ENCODE measurements around the gene TFE3. TPM values are rescaled to one million over a fixed set of nuclear protein-coding genes. Genes with fewer than 3 reads are reported as not detected.

Gene TFE3
- total RNA-seq, 2 donors from 2014 or later = 24.9 to 71.9 TPM

GRCh38 chrX:49037883-49038475, 5.2 kb downstream of the TFE3 start:
- Histone ChIP-seq H3K4me3 (no peak overlapping the region), H3K27ac (no peak overlapping the region), H3K9me3 (no peaks in the 10 kb centered on the region), H3K36me3 (replicated peaks in 1 of 2; ENCODE audit: insufficient read depth in 1 of 2, low read depth in 2 of 2) (peaks cover 0 to 6% of the 10 kb centered on the region in 2 donors), H3K27me3 (no peaks in the 10 kb centered on the region), H3K4me1 (peaks cover 31% of the 10 kb centered on the region)
- no peak for TF ChIP-seq POLR2A (IDR thresholded peaks at IDR 0.05)
- no peak for TF ChIP-seq CTCF (IDR thresholded peaks at IDR 0.05)
- intact Hi-C loops (cut with DNase I) = no loop called here
- WGBS, 2 donors = 86 to 96% methylated on average over 7 to 13 of the region's 15 CpGs
- DNase-seq (no peak), ATAC-seq (no peak)

DNA sequence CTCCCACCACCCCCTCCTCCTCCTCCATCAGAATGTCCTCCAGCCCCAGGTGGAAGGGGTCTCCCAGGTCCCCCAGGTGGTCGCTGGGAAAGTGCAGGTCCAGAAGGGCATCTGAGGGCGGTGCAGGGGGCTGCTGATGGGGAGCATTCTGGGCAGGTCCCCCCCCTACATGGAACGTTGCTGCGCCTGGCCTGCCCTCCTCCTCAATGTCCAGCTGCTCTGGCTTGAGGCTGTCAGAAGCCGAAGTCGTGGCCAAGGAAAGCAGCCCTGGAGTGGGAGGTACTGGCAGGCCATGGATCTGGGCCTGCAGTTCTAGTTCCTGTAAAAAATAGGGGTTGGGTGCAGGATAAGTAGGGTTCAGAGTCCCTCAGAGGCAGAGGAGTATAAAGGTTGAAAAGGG, 12.9 kb downstream of the TFE3 start:
- WGBS, 2 donors = 40% methylated on average over 1 of the region's 6 CpGs; no CpG with 5 or more reads in 1 of the 2 donors
- Histone ChIP-seq H3K4me1 (no peaks in the 10 kb centered on the region), H3K27ac (no peak overlapping the region), H3K9me3 (no peaks in the 10 kb centered on the region), H3K27me3 (no peaks in the 10 kb centered on the region), H3K4me3 (no peak overlapping the region), H3K36me3 (replicated peaks in 1 of 2; ENCODE audit: insufficient read depth in 1 of 2, low read depth in 2 of 2) (peaks cover 0 to 3% of the 10 kb centered on the region in 2 donors)
- no peak for ATAC-seq
- no peak for TF ChIP-seq POLR2A (IDR thresholded peaks at IDR 0.05)
- TF ChIP-seq CTCF (IDR thresholded peaks at IDR 0.05) = no peak
- intact Hi-C loops (cut with DNase I) = no loop called here
- DNase-seq = no peak

- H3K4me3 ChIP-seq = no peak overlapping the region
- H3K36me3 ChIP-seq (replicated peaks in 1 of 2; ENCODE audit: insufficient read depth in 1 of 2, low read depth in 2 of 2) = peaks cover 0 to 3% of the 10 kb centered on the region in 2 donors
- H3K9me3 ChIP-seq = no peaks in the 10 kb centered on the region
- no peak overlapping the region for H3K27ac ChIP-seq
- H3K4me1 ChIP-seq = no peaks in the 10 kb centered on the region
- no peak for DNase-seq
- ATAC-seq = peak; percentile 15
- no peaks in the 10 kb centered on the region for H3K27me3 ChIP-seq
- 76% methylated on average over 2 of the region's 6 CpGs; no CpG with 5 or more reads in 1 of the 2 donors for WGBS, 2 donors
- TF ChIP-seq CTCF (IDR thresholded peaks at IDR 0.05) (no peak), POLR2A (IDR thresholded peaks at IDR 0.05) (no peak)
- intact Hi-C loops (cut with DNase I) = no loop called here
These were observed 13.3 kb downstream of the TFE3 start for GRCh38 chrX:49029876-49030275.

GRCh38 chrX:49019599-49020249, 23.4 kb downstream of the TFE3 start:
- Histone ChIP-seq H3K27ac (no peak overlapping the region), H3K36me3 (replicated peaks in 1 of 2; ENCODE audit: insufficient read depth in 1 of 2, low read depth in 2 of 2) (no peaks in the 10 kb centered on the region), H3K4me3 (no peak overlapping the region), H3K4me1 (no peaks in the 10 kb centered on the region), H3K9me3 (no peaks in the 10 kb centered on the region), H3K27me3 (no peaks in the 10 kb centered on the region)
- ATAC-seq = no peak
- no peak for TF ChIP-seq POLR2A (IDR thresholded peaks at IDR 0.05)
- no peak for DNase-seq
- WGBS, 2 donors = 65 to 73% methylated on average over 7 of the region's 7 CpGs
- intact Hi-C loops (cut with DNase I) = no loop called here

DNA sequence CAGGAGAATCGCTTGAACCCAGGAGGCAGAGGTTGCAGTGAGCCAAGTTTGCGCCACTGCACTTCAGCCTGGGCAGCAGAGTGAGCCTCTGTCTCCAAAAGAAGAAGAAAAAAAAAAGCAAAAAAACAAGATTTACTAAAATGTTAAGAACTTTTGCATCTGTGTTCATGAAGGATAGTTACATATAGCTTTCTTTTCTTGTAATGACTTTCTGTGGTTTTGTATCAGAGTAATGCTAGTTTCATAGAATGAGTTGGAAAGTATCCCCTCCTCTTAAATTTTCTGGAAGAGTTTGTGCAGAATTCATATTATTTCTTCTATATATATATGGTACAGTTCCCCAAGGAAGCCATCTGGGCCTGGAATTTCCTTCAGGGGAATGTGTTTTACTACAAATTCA, 24.1 kb downstream of the TFE3 start:
- WGBS, 2 donors = 71 to 90% methylated on average over 1 to 2 of the region's 2 CpGs
- H3K4me3 ChIP-seq = no peak overlapping the region
- DNase-seq (no peak), ATAC-seq (no peak)
- H3K27ac ChIP-seq = no peak overlapping the region
- H3K4me1 ChIP-seq = no peaks in the 10 kb centered on the region
- H3K9me3 ChIP-seq = no peaks in the 10 kb centered on the region
- H3K27me3 ChIP-seq = no peaks in the 10 kb centered on the region
- no peaks in the 10 kb centered on the region for H3K36me3 ChIP-seq (replicated peaks in 1 of 2; ENCODE audit: insufficient read depth in 1 of 2, low read depth in 2 of 2)
- intact Hi-C loops (cut with DNase I) = no loop called here
- TF ChIP-seq POLR2A (IDR thresholded peaks at IDR 0.05) (no peak), CTCF (IDR thresholded peaks at IDR 0.05) (no peak)

All from body of pancreas (tissue), 4 donors.